Activated T-cell treated with anti-CD3 and anti-CD28 coated beads for 24 hours (primary cell): ENCODE data around the gene RRP1.

Experiments used
- DNase-seq: peaks from one replicate; pipeline ENCODE4 v3.0.0-alpha.2; 2020; ENCODE audit warnings: low read depth

Gene RRP1

GRCh38 chr21:43758811-43759210 lies 30.6 kb upstream of the RRP1 start:
- no peak for DNase-seq

DNA sequence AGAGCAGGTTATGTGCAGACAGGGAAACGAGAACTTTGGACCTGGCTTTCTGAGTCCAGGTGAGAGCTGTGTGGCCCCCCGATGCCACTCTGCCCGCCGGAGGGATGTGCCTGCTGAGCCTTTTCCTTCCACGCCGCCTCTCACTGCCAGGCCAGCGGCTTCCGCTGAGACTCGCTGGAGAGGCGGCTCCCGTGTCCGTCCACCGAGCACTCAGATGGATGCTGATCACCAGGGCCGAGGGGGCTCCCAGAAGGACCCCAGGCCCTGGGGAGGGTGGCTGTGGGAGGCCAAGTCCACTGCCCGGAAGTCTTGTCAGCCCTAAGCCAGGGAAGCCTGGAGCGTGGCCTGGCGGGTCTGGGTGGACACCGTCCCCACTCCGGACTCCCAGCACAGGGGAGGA lies 29.7 kb upstream of the RRP1 start:
- DNase-seq: no peak

DNA sequence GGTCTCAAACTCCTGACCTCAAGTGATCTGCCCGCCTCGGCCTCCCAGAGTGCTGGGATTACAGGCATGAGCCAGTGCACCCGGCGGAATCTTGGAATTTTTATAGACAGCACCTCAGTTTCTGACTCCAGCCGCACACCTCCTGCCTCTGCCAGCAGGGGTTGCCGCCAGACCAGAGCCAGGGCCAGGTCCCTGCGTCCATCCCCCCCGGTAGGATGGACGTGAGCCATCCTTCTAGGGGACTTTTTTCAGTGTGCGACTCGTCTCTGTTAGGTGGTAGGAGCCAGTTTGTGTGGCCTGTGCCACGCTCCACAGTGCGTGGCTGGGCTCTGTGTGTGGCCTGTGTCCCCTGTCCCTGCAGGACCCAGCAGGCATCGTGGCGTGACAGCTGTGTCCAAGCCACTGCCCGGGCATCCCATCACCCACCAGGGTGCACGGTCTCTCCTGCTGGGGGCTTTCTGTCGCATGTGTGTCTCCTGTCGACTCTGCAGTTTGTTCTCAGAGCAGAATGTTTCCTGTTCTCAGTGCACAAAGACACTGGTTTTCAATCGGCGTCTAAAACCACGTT lies 28.9 kb upstream of the RRP1 start:
- DNase-seq: no peak

DNA sequence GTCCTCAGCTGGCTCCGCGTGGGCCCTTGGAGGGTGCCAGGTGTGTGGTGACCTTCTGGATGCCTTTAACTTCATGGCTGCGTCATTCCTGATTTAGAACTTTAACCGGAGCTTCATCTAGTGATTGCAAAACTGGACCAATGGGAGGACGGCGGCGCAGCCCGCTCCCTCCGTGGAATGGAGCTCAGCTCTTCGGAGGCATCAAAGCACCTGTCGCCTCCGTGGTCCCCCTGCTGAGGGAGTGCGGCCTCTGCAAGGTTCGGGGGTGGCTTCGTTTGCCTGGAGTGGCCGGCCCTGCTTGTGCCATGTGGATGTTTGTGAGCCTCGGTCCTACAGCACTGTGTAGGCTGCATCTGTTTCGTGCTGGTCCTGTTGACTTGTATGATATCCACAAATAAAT lies 27.5 kb upstream of the RRP1 start:
- no peak for DNase-seq

DNA sequence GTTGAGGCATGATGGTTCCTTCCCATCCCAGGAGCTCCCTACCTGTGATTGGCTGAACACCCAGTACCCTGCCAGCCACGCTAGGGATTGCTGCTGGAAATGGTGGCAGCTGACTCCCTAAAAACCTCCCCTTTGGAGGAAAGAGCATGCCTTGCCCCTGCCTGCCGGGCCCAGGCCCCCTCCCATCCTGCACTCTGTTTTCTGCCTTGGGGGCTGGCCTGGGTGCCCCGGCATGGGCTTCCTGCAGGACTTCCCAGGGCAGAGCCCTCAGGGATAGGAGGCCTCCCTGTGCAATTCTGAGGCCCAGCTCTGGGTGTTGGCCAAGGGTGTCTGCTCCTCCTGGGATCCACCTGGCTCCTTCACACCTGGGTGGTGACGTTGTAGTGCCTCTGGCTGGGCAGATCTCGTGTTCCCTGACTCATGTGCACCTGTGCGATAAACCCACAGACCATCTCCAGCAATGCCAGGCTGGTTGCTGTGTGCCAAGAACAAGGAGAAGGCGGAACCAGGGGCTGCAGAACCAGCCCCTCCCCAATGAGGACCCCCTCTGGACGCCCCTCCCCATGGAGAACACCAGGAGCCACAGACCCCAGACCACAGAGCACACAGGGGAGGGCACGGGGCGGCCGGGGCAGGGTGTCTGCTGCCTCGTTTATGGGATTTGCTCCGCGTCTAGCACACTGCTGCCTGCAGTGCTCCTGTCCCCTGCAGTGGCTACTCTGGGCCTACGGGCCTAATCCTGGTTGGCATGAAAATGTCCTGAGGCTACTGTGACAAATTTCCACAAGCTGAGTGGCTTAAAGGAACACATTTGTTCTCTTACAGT lies 26.9 kb upstream of the RRP1 start:
- no peak for DNase-seq

GRCh38 chr21:43763901-43764523 lies 25.4 kb upstream of the RRP1 start:
- no peak for DNase-seq

DNA sequence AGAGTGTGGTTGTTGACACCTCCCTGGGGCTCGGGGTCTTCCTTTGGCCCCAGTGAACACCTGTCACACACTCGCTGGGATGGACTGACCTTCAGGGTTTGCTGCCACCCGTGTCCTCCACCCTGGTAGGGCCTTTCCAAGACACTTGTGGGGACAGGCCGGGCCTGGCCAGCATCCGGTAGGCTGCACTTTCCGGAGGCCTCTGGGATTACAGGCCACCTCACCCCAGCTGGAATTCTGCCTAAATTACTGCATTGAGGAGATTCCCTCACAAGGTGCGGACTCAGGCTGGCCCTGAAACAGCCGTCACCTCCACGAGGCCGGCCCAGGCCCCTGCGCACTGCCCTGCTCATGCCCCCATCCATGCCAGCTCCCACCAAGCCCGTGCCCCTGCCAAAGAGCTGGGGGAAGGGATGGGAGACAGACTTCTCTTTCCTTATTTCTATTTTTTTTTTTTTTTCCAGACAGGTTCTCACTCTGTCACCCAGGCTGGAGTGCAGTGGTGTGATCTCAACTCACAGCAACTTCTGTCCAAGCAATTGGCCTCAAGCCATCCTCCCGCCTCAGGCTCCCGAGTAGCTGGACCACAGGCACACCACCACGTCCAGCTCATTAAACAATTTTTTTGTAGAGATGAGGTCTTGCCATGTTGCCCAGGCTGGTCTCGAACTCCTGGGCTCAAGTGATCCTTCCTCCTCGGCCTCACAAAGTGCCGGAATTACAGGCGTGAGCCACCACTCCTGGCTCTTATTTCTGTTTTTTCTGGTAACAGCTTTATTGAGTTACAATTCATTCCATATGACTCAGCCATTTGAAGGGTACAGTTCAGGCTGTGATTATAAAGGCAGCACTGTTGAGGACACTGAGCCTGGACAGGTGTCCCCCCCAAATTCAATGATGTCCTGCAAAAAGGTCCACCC lies 24.5 kb upstream of the RRP1 start:
- no peak for DNase-seq

DNA sequence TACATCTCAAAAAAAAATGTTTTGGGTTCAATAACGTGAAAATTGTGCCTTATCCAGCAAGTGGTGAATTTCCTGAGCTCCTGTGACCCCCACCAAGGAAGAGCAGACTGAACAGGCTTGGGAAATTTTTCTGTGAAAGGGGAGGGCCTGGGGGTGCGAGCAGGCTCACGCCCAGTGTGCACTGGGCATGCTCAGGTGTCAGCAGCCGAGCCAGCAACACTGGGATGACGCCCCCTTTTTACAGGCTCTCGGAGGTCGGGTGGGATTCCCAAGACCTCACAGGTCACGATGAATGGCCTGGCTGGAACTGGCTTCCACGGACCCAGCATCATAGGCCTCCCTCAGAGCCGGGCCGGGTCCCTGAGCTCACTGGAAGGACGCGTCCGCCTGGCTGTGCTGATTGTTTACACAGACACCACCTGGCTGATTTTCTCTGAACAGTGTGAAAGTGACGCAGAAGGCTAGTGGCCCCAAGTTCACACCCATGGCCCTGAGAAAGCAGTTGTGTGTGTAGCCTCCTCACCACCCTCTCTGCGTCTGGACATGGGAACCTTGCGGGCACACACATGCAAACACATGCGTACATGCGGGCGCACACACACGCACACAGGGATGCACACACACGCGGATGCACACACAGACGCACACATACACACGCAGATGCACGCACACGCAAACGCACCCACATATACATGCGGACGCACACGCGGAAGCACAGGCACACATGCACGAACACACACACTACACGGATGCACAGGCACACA lies 22.5 kb upstream of the RRP1 start:
- no peak for DNase-seq

DNA sequence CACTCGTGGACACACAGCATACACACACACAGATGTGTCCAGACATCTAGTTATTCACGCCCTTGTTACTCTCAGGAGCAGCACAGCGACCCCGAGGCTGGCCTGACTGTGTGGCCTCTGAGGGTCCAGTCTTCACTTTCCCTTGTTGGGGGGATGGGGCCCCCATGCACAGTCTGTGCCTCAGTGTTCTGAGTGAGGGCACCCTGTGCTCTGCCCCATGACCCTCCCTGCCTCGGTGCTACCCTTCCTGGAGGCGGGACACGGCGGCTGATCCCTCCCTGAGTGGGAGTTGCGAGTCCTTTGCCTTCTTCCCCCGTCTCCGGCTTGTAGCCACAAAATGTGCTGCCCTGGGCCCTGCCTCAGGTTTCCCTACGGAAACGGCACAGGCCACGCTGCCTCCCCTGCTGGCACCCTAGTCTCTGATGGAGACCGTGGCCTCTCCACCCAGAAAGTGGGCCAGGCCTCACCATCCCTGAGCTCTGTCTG lies 21.8 kb upstream of the RRP1 start:
- no peak for DNase-seq

DNA sequence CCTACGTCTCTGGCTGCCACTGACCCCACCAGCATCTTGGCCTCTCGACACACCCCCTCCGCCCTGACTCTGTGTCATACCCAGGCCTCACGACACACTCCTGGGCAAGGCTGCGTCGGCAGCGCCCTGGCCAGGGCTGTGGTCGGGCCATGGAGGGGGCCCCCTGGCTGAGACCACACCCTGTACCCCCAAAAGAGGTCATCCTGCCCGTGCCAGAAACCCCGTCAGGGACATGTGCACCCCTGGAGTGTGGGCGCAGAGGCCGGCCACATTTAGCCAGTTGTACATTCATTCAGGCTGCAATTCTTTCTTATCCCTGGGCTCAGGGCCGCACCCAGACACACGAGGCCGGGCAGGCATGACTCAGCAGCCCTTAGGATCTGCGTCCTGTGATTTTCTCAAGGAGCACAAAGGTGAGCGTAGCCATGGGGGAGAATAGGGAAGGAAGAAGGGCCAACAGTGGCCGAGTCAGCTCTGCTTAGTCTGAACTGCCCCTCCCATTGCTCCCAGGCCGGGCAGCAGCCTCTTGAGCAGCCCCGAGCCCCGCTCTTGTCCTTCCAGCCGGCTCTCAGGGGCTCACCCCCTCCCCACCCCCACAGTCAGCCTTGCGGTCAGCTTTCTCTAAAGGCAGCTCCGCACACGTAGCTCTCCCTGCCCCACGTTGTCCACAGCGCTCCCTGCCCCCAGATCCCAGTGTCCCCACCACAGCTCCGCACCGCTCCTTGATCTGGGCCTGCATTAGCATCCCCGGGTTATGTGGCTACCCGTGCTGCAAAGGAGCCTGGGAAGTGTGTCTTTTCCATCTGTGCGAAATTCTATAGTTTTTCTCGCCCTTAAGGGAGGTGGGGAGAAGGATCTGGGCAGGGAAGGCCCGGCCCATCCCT lies 21.2 kb upstream of the RRP1 start:
- no peak for DNase-seq

DNA sequence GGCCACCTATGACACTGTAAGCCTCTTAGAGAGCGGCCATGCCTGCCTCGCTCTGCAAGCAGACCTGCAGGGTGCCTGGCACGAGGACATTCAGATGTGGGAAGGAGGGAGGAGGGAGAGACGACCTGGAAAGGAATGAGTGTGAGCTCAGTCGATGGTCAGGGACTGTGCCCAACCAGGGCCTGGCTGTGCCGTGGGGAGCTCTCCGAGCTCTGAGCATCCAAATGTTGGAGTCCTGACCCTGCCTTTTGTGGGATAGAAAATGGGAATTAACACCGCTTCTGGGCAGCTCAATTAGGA lies 20.6 kb upstream of the RRP1 start:
- no peak for DNase-seq

DNA sequence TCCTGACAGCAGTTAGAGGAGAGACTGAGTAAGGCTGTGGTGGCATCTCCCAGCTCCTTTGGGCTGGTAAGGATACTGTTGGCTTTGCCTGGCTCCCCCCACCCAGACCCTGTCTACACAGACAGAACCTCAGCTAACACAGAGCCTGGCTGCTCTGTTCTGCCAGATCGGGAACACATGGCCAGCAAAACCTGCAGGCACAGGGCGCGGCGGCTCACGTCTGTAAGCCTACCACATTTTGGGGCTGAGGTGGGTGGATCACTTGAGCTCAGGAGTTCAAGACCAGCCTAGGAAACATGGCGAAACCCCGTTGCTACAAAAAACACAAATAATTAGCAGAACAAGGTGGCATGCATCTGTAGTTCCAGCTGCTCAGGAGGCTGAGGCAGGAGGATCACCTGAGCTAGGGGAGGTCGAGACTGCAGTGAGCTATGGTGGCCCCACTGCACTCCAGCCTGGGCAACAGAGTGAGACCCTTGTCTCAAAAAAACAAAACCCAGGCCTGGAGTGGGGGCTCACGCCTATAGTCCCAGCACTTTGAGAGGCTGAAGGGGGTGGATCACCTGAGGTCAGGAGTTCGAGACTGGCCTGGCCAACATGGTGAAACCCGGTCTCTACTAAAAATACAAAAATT lies 19.9 kb upstream of the RRP1 start:
- no peak for DNase-seq

GRCh38 chr21:43770066-43770655 lies 19.2 kb upstream of the RRP1 start:
- no peak for DNase-seq

DNA sequence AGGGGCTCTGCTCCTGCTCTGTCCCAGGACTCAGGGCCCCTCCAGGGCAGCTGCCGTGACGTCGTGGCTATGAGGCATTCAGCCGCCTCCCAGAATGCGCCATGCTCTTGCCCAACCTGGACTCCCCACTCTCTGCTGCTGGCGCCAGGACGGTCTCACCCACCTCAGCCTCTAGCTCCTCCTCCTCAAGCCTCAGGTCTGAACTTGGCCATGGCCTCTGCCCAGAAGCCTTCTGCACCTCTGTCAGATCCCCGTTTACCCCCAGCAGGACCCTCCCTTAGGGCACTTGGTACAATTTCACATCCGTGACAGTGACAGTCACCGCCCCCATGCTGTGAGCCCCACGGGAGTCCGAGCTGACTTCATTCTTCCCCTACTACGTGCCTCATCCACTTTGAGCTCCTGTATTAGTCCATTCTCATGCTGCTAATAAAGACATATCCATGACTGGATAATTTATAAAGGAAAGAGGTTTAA lies 18.1 kb upstream of the RRP1 start:
- no peak for DNase-seq

- no peak for DNase-seq
Measured at GRCh38 chr21:43771698-43772424, 17.5 kb upstream of the RRP1 start.

DNA sequence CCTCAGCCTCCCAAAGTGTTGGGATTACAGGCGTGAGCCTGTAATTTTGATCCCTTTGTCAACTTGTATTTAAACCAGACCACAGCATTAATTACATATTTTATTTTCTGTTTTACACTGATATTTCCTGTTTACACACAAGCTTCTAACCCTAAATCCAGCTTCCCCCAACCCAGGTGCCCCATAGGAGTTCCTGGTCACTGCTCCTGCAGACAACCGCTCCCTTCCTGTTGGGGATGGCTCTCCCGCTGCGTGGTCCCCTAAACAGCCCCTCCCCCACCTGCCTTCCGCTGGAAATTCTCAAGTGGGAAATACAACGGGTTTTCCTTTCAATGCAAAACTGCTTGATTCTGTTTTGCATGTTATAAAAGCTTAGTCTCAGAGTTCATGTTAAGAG lies 17.0 kb upstream of the RRP1 start:
- no peak for DNase-seq

DNA sequence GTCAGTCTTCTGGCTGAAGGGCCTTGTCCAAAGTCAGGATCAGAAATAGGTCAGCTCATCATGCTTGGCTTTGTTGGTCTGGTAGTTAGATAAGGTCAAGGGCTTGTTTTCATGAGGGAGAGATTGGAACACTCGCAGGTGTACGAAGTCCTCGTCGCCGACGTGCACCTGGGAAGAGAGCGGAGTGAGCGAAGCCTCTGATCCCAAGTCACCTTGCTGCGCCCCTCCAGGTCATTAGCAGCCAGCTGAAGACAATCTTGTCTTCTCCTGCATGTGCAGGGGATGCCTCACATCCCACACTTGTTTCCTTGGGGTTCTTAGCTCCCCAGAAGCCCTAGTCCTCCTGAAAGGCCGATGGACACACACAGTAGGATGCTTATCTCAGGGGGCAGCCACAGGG lies 15.2 kb upstream of the RRP1 start:
- no peak for DNase-seq

DNA sequence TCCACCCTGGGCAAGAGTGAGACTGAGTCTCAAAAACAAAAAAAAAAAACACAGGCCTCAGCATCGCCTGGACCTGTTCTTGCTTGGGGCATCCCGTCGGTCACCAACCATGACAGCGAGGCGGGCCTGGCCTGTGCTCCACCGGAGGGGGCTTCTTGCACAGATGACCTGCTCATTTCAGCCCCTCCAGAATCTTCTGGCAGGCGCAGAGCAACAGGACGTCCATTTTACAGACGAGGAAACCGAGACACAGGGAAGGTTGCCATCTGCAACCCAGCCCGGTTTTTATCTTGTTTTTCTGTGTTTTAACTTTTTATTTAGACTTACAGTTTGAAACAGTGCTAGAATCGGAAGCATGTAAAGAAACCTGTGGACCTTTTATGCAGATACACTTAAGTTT lies 14.2 kb upstream of the RRP1 start:
- no peak for DNase-seq
